ENCODE measurements around the gene PPFIA2.

Gene PPFIA2

DNA sequence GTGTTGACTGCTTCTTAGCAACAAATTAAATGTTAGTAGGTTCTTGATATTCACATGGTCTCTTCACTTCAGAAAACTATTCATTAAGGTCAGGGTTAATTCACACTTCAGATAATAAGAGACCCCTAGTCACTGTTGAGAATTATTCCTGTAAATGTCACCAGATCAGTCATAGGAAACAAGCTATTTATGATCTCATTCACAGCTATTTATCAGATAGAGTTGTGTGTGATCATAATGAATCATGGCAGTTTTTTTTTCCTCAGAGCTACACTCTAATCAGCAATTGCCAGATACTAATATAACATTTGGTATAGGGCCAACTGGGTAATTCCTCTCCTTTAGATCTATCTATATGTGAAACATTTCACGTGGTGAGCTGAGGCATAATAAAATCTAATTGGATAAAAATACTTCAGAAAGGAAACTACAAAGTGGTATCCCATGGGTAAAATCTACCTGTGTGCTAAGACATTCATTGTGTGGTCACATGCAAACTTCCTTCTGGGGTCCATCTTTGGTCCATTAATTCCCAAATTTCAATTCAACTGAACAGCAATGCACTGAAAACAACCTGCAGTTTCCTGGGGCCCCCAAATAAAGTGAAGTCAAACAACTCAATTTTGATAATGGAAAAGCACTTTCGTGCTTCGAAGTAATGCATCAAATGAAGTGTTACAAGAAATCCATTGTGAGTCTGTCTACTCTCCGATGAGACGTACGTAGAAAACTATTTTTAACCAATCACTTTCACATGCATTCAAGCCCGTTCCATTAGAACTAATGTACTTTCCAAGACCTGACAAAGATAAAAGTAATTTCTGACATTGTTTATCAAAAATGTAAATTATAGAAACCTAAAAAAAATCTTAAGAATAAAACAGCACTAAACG lies 484.3 kb downstream of the PPFIA2 start:
- DNase-seq (ENCODE audit: low read depth in 2 of 2): no peak

DNA sequence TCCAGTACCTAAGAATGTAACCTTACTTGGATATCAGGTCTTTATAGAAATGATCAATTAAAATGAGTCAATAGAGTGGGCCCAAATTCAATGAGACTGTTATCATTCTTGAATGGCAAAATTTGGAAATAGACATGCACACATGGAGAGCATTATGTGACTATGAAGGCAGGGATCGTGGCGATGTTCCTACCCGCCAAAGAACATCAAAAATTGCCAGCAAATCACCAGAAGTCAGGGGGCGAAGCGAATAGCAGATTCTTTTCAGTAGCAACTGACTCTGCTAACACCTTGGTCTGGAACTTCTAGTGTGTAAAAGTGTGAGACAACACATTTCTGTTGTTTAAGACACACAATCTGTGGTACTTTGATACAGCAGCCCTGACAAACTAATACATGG lies 488.8 kb downstream of the PPFIA2 start:
- DNase-seq (ENCODE audit: low read depth in 2 of 2): no peak

- no peak for DNase-seq (ENCODE audit: low read depth in 2 of 2)
Measured at GRCh38 chr12:81263072-81263471, 496.1 kb downstream of the PPFIA2 start.

DNA sequence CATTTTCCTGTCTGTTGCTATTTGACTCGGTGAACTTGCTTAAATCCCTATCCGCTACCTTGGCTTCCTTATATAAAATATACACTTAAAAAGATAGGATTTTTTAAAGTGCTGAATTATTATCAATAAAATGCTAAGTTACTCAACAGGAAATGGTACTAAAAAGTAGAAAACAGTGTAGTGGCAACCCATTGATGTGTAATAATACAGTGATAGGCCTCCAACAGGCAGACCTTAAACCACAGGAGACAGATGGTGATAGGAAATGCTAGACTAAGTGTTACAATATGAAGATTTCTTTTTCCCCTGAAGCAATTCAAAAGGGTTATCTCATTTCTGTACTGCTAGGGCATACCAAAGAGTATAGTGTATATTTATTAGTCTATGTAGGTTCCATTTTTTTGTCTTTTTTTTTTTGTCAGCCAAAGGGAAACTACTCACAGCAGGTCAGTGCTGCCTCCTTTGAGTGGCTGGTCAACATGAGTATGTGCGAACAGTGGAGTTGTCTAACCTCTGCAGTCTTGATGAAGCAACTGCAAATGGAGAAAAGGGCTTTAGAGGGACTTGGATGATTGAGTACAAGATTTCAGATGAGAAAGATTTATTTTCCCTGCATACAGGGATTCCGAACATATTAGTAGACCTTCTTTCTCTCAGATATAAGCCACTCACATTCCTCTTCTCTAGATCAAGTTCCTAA lies 497.5 kb downstream of the PPFIA2 start:
- DNase-seq (ENCODE audit: low read depth in 2 of 2): no peak

GRCh38 chr12:81259360-81259759 lies 499.8 kb downstream of the PPFIA2 start:
- no peak for DNase-seq (ENCODE audit: low read depth in 2 of 2)

GRCh38 chr12:81257947-81258551 lies 501.1 kb downstream of the PPFIA2 start:
- DNase-seq (ENCODE audit: low read depth in 2 of 2): no peak

GRCh38 chr12:81255947-81256346 lies 503.2 kb downstream of the PPFIA2 start:
- DNase-seq (ENCODE audit: low read depth in 2 of 2): no peak

- DNase-seq (ENCODE audit: low read depth in 2 of 2): no peak
Measured at GRCh38 chr12:81255456-81255855, 503.7 kb downstream of the PPFIA2 start.

DNA sequence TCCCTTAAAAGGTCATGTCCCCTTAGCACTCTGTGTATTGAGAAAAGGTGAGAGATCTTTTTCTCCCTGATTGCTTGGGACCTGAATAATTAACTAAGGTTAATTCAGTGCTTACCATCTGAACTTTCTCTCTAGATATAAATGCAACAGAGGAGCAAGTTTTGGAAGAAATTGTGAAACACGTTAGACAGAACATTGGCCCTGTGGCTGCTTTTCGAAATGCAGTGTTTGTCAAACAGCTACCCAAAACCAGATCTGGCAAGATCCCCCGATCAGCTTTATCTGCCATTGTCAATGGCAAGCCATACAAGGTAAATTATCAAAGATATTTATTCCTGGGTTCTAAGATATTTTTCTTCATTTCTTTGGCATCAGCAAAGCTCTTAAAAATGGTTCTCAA lies 505.8 kb downstream of the PPFIA2 start:
- DNase-seq (ENCODE audit: low read depth in 2 of 2): no peak

DNA sequence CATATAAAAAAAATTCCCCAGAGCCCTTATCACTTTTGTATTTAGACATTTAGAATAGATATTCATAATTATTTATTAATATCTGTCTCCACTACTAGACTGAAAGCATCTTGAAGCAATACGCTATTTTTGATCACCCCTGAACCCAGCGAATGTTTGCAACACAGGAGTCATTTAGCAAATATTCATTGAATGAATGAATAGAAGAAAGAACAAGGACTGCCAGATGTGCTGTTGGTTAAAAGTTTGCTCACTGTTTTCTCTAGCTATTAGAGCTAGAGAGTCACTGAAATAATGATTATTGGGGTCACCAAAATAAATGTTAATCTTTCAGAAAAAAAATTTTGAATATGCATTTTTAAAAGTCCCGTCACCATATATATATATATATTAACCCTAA lies 506.9 kb downstream of the PPFIA2 start:
- DNase-seq (ENCODE audit: low read depth in 2 of 2): no peak

GRCh38 chr12:81249976-81250375 lies 509.2 kb downstream of the PPFIA2 start:
- no peak for DNase-seq (ENCODE audit: low read depth in 2 of 2)

GRCh38 chr12:81245907-81246570 lies 513.1 kb downstream of the PPFIA2 start:
- no peak for DNase-seq (ENCODE audit: low read depth in 2 of 2)

DNA sequence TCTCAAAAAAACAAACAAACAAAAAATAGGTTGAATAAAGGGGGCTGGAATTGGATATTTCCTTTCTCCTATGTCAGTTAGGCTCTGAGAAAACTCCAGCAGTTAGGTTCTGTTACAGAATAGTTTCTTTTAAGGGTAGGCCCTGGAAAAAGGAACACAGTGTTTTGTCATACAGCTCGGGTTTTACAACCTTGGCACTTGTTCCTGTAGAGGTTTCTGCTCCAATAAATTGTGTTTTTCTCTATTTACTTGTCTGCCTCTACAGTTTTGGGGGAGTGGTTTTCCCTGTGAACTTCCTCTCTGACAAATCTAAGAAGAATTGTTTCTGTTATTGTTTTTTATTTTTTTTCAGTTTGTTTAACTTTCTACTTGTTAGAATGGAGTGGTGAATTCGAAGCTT lies 513.7 kb downstream of the PPFIA2 start:
- DNase-seq (ENCODE audit: low read depth in 2 of 2): no peak

GRCh38 chr12:81231574-81232368 lies 527.4 kb downstream of the PPFIA2 start:
- no peak for DNase-seq (ENCODE audit: low read depth in 2 of 2)

- DNase-seq (ENCODE audit: low read depth in 2 of 2): no peak
Measured at GRCh38 chr12:81229759-81230158, 529.4 kb downstream of the PPFIA2 start.

DNA sequence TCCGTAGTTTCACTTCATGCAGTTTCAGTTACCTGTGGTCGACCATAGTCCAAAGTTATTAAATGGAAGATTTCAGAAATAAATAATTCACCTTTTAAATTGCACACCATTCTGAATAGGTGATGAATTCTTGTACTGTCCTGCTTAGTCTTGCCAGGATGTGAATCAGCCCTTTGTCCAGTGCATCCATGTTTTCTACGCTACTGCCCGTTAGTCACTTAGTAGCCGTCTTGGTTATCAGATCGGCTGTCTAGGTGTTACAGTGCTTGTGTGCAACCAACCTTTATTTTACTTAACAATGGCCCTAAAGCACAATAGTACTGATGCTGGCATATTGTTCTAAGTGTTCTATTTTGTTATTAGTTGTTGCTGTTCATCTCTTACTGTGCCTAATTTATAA lies 534.5 kb downstream of the PPFIA2 start:
- no peak for DNase-seq (ENCODE audit: low read depth in 2 of 2)

DNA sequence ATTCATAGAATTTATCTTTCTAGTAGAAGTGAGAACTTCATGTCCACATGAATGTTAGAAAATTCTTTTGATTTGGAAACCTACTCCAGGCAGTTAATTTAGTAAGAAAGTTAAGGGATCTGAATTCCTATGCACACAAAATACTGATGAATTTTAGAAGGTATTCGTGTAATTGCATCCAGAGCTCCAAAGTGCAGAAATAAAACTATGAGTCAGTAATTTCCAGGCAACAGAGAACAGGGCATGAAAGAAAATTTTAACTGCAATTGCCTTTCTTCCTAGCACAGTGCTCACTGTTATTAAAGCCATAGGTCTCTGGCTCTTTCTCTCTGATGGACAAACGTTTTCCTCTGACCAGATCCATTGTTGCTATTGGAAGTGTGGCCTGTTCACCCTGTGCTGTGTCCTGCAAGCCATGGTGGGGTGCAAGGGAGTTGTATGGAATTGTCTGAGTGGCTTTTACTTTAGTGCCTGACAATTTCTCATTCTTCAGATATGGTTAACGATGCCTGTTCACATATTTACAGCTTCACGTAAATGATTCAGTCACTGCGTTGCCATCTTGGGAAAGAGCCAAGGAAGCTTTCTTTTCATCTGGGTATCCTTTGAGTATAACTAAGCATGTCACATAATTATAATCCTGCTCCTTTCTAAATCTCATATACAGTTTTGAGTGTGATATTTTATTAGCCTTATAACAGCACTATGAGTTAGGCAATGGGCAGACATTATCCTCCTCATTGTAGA lies 536.1 kb downstream of the PPFIA2 start:
- no peak for DNase-seq (ENCODE audit: low read depth in 2 of 2)

DNA sequence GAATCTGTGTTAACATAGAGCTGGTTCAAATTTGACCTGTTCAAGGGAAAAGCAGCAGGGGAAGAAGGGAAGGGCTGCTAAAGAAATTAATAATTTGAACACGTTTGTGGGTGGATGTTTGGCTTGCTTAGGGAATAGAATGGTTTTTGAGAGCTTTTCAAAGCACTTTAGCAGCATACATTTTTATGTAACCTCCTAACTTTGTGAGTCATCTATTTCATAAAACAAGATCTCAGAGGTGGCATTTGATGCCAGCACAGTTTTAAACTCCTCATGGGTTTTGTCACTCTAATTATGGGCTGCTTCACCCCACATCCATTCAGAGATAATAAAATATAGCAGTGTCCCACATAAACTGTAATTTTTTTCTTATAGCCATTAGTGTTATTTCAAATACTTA lies 537.5 kb downstream of the PPFIA2 start:
- no peak for DNase-seq (ENCODE audit: low read depth in 2 of 2)

GRCh38 chr12:81216739-81217138 lies 542.4 kb downstream of the PPFIA2 start:
- no peak for DNase-seq (ENCODE audit: low read depth in 2 of 2)

DNA sequence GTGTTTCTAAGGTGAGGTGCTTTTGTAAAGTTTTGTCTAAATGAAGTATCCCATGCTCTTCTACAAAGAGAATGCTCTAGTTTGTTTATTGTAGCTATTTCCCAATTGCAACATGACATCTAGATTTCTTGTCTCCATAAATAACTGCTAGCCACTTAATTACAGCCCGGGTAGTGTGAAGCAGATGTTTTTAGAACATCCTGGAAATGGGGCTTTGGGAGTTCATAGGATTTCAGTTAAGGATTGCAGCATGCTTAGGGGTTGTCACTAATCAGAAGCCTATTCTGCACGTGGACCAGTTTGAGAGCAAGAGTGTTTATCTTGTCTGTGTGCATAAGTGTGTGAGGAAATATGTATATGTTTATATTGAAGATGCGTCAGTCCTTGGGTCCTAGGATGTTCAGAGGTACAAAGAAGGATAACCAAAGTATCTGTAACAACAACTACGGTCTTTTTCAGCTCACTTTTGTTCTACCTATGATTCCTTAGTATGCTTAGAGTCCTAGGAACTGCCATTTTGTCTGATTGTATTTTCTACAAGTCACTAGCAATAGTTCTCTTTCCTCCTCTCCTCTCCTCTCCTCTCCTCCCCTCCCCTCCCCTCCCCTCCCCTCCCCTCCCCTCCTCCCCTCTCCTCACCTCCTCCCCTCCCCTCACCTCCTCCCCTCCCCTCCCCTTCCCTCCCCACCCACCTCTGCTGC lies 546.0 kb downstream of the PPFIA2 start:
- no peak for DNase-seq (ENCODE audit: low read depth in 2 of 2)
